Transverse colon (tissue), 4 donors: Measurements from ENCODE around the gene ETHE1. TPM values are rescaled to one million over a fixed set of nuclear protein-coding genes. Genes with fewer than 3 reads are reported as not detected.

Experiments
- DNase-seq: peaks from one replicate; pipeline ENCODE4 v3.0.0-alpha.2; 2019
- H3K27ac ChIP-seq, 4 donors: fragments of 200-600 bp; sonication (generic); 2 replicates each; pipeline ENCODE4 v1.5.1; 2016 to 2018; ENCODE audit warnings: inconsistent platforms in 4 of 4
- H3K27me3 ChIP-seq: fragments of 200-600 bp; sonication (generic); 2 replicates; pipeline ENCODE4 v1.5.1; 2017; ENCODE audit warnings: inconsistent platforms
- H3K36me3 ChIP-seq, 4 donors: fragments of 200-600 bp; sonication (generic); 2 replicates each; pipeline ENCODE4 v1.5.1; 2017 to 2019; ENCODE audit warnings: inconsistent platforms in 4 of 4
- H3K4me1 ChIP-seq, 4 donors: fragments of 200-600 bp; sonication (generic); 2 replicates each; pipeline ENCODE4 v1.5.1; 2017 to 2020; ENCODE audit warnings: inconsistent platforms in 4 of 4
- H3K4me3 ChIP-seq, 4 donors: fragments of 200-600 bp; sonication (generic); 1 replicate in 1 of 4; 2 replicates in 3 of 4; pipeline versions ENCODE4 v1.5.1 to v1.6.1; 2017 to 2019; ENCODE audit warnings: inconsistent platforms in 4 of 4
- H3K9me3 ChIP-seq, 2 donors: fragments of 200-600 bp; sonication (generic); 2 replicates each; pipeline ENCODE4 v1.5.1; 2017 to 2019; ENCODE audit warnings: inconsistent platforms in 2 of 2
- POLR2AphosphoS5 ChIP-seq, 3 donors: sonication (generic); formaldehyde crosslinking; IDR thresholded peaks; one replicate each; pipeline ENCODE4 v1.6.1; 2016; ENCODE audit warnings: antibody characterized with exemption in 3 of 3
- WGBS, 2 donors: methylation state at CpG; one replicate each; pipeline ENCODE4 v1.1.5; 2018; ENCODE audit warnings: low coverage in 1 of 2; 5-methylcytosine and 5-hydroxymethylcytosine counted together
- in situ Hi-C, 4 donors: fragments of 200-750 bp; cut with MboI; loops; one replicate each; pipeline versions ENCODE4 v1.15.0 to v1.15.1; 2017; ENCODE audit warnings: low sequenced_read_pairs in 3 of 4, low pct_ligation_motif_present in 1 of 4, low pct_unique_long_range_greater_than_20kb in 1 of 4
- intact Hi-C: fragments of 100-400 bp; cut with DNase I; formaldehyde crosslinking; loops from one replicate; pipeline ENCODE4 v1.15.1; 2023; ENCODE audit warnings: low total_unique reads
- total RNA-seq, 4 donors: library from RNA; depleted of rRNA; stranded (reverse); fragments of >200 nt; gene quantifications; one replicate each; pipeline ENCODE4 v1.1.0, GENCODE V29; 2016

ETHE1 gene
- total RNA-seq, 4 donors from 2014 or later, result 438 to 667 (median 458) TPM

DNA sequence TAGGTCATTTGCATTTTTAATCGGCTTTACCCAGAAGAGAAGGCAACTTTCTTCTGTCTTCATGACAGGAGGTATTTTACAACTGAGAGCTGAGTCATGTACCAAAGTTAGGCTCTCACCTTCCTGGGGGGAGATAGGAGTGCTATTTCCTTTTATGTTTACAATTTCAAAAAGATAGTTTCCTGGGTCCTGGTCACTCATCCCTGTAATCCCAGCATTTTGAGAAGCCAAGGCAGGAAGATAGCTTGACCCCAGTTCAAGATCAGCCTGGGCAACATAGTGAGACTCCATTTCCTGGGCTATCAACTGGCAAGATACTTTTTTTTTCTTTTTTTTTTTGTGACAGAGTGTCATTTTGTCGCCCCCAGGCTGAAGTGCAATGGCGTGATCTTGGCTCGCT, 69.2 kb downstream of the ETHE1 start:
- WGBS, 2 donors, result 70 to 81% methylated on average over 2 to 4 of the region's 4 CpGs
- no peak for DNase-seq
- Histone ChIP-seq H3K9me3 (no peaks in the 10 kb centered on the region), H3K4me3 (no peak overlapping the region), H3K4me1 (peaks cover 0 to 22% (median 12%) of the 10 kb centered on the region in 4 donors), H3K27ac (no peak overlapping the region), H3K27me3 (no peaks in the 10 kb centered on the region), H3K36me3 (no peaks in the 10 kb centered on the region)
- TF ChIP-seq POLR2AphosphoS5 (IDR thresholded peaks at IDR 0.05), result no peak
- intact Hi-C loops, result no loop called here
- in situ Hi-C loops, result no loop called here

Other genes starting within 250 kb of the ETHE1 start
- 100 to 1,000 TPM in 2 of 4 donors, 10 to 100 TPM in 2; 12.1 to 720 (median 82.6) TPM for gene CD177, start 173.5 kb downstream of the ETHE1 start, total RNA-seq
- not detected for gene TEX101, start 112.3 kb downstream of the ETHE1 start, total RNA-seq
- gene LYPD3, start 61.6 kb downstream of the ETHE1 start, total RNA-seq, result 1 to 10 TPM in 1 of 4 donors, not detected in 3; 2.2 TPM
- gene PHLDB3, start 22.5 kb downstream of the ETHE1 start, total RNA-seq, result 10 to 100 TPM; 10.2 to 28.7 (median 16.5) TPM
- 1 to 10 TPM in 2 of 4 donors, under 1 TPM in 1, not detected in 1; 0.20 to 1.9 (median 1.8) TPM for gene ZNF575, start 6.0 kb upstream of the ETHE1 start, total RNA-seq
- 100 to 1,000 TPM in 1 of 4 donors, 10 to 100 TPM in 2, 1 to 10 TPM in 1; 8.0 to 147 (median 15.8) TPM for gene XRCC1, start 48.3 kb upstream of the ETHE1 start, total RNA-seq
- 1 to 10 TPM in 3 of 4 donors, not detected in 1; 1.1 to 4.0 (median 1.6) TPM for gene PINLYP, start 48.6 kb upstream of the ETHE1 start, total RNA-seq
- gene IRGQ, start 68.9 kb upstream of the ETHE1 start, total RNA-seq, result 10 to 100 TPM; 15.7 to 32.5 (median 24.7) TPM
- gene ZNF576, start 69.4 kb upstream of the ETHE1 start, total RNA-seq, result 10 to 100 TPM in 2 of 4 donors, 1 to 10 TPM in 2; 3.7 to 11.9 (median 9.8) TPM
- 1 to 10 TPM in 1 of 4 donors, under 1 TPM in 2, not detected in 1; 0.14 to 2.2 (median 0.64) TPM for gene SRRM5, start 84.9 kb upstream of the ETHE1 start, total RNA-seq
- gene ZNF428, start 92.4 kb upstream of the ETHE1 start, total RNA-seq, result 10 to 100 TPM in 3 of 4 donors, 1 to 10 TPM in 1; 3.0 to 17.1 (median 15.1) TPM
- gene CADM4, start 112.6 kb upstream of the ETHE1 start, total RNA-seq, result 1 to 10 TPM in 3 of 4 donors, not detected in 1; 2.5 to 4.0 (median 3.7) TPM
- gene PLAUR, start 143.0 kb upstream of the ETHE1 start, total RNA-seq, result 10 to 100 TPM; 12.1 to 76.2 (median 54.7) TPM
- gene IRGC, start 188.9 kb upstream of the ETHE1 start, total RNA-seq, result not detected
- 10 to 100 TPM in 3 of 4 donors, 1 to 10 TPM in 1; 4.1 to 68.7 (median 13.8) TPM for gene SMG9, start 227.8 kb upstream of the ETHE1 start, total RNA-seq